Activated naive CD8-positive, alpha-beta T cell treated with anti-CD3 and anti-CD28 coated beads, Interleukin-2, amount 50 U/mL, for 24 hours (primary cell): ENCODE measurements around the gene RSBN1L.
A peak's percentile ranks its signal among the peaks of the same experiment; 100 is the strongest.

Experiments
- ATAC-seq: fragments of 150-1000 bp; cut with Tn5 transposase; one replicate; pipeline ENCODE4 v1.10.0; 2021
- DNase-seq: peaks from one replicate; pipeline ENCODE4 v3.0.0; 2021
- H3K27ac Mint-ChIP-seq: one replicate; pipeline ENCODE4 v1.8.0; 2021; ENCODE audit warnings: mild to moderate bottlenecking, mixed read lengths
- H3K27me3 Mint-ChIP-seq: one replicate; pipeline ENCODE4 v1.8.0; 2021; ENCODE audit warnings: mixed read lengths
- H3K36me3 Mint-ChIP-seq: one replicate; pipeline ENCODE4 v1.8.0; 2021; ENCODE audit warnings: low read depth, mixed read lengths
- H3K4me1 Mint-ChIP-seq: one replicate; pipeline ENCODE4 v1.8.0; 2021; ENCODE audit warnings: mixed read lengths
- H3K4me3 Mint-ChIP-seq: one replicate; pipeline ENCODE4 v1.8.0; 2021; ENCODE audit warnings: mild to moderate bottlenecking, moderate library complexity, mixed read lengths
- H3K9me3 Mint-ChIP-seq: one replicate; pipeline ENCODE4 v1.8.0; 2021; ENCODE audit warnings: mixed read lengths

The RSBN1L gene

GRCh38 chr7:77667459-77668086 is 28.7 kb upstream of the RSBN1L start:
- ATAC-seq (no peak), DNase-seq (no peak)
- Mint-ChIP-seq H3K27me3 (no peaks in the 10 kb centered on the region), H3K27ac (no peak overlapping the region), H3K36me3 (no peaks in the 10 kb centered on the region), H3K4me3 (no peak overlapping the region), H3K9me3 (no peaks in the 10 kb centered on the region), H3K4me1 (no peaks in the 10 kb centered on the region)

DNA sequence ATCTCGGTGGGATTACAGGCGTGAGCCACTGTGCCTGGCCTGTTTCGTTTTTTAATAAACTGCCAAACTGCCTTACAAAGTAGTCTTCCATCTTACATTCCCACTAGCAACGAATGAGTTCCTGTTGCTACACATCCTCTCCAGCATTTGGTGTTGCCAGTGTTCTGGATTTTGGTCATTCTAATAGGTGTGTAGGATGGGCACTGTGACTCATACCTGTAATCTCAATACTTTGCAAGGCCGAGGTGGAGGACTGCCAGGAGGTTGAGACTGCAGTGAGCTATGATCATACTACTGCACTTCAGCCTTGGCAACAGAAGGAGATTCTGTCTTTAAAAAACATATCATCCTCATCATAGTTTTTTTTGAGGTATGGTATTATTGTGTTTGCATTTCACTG is 21.4 kb upstream of the RSBN1L start:
- Mint-ChIP-seq H3K4me1 (peaks cover 4% of the 10 kb centered on the region), H3K9me3 (no peaks in the 10 kb centered on the region), H3K27me3 (no peaks in the 10 kb centered on the region), H3K27ac (no peak overlapping the region), H3K4me3 (no peak overlapping the region), H3K36me3 (peaks cover 3% of the 10 kb centered on the region)
- ATAC-seq (peak; percentile 40), DNase-seq (no peak)

DNA sequence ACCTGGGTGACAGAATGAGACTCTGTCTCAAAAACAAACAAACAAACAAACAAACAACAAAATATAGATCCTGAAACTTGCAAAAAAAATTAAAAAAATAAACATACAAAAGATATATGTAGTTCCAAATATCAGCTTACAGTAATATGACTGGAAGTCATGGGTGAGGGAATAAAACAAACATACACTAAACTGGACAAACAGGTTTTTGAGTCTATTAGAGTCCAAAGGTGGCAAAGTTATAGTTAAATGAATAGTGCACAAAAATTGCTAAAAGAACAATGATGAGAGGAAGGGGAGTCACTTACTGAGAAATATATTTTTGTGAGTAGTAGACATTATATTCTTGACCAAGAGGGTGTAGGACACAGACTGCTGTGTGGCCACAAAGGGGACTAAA is 16.7 kb upstream of the RSBN1L start:
- Mint-ChIP-seq H3K9me3 (no peaks in the 10 kb centered on the region), H3K4me3 (no peak overlapping the region), H3K27ac (no peak overlapping the region), H3K4me1 (peaks cover 4% of the 10 kb centered on the region), H3K36me3 (peaks cover 18% of the 10 kb centered on the region), H3K27me3 (no peaks in the 10 kb centered on the region)
- DNase-seq (no peak), ATAC-seq (no peak)

DNA sequence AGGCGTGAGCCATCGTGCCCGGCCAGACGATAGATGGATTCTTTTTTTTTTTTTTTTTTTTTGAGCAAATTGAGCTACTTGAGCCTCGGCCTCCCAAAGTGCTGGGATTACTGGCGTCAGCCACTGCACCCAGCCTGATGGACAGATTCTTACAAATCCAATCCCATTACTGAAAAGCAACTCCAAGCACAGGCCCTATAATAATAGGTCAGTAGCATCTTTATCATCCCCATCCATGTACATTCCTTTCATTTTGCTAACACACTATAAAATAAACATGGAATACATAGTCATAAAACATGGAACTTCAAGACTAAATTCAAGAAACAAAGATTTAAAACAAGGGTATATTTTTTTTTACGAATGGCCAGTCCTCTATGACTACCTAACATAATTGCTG is 16.0 kb upstream of the RSBN1L start:
- DNase-seq (no peak), ATAC-seq (no peak)
- Mint-ChIP-seq H3K4me3 (no peak overlapping the region), H3K9me3 (no peaks in the 10 kb centered on the region), H3K4me1 (no peaks in the 10 kb centered on the region), H3K27me3 (no peaks in the 10 kb centered on the region), H3K27ac (no peak overlapping the region), H3K36me3 (peaks cover 20% of the 10 kb centered on the region)

DNA sequence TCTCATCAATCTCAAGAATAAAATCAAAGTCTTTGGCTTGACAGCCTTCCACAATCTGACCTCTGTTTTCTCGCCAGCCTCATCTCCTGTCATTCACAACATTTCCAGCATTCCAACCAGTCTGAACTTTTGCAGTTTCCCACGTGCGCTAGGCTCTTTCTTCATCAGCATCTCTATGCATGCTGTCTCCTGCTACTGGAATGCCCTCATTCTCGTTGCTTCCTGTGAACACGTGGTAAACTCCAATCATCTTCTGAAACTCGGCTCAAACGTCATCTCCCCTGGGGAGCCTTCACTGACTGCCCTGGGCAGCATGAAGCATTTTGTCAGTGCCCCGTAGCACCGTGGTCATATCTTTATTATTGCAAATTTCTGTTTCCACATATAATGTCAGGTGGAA is 12.2 kb upstream of the RSBN1L start:
- H3K4me3 Mint-ChIP-seq: no peak overlapping the region
- no peaks in the 10 kb centered on the region for H3K9me3 Mint-ChIP-seq

GRCh38 chr7:77685233-77685632 is 11.0 kb upstream of the RSBN1L start:
- no peak for DNase-seq
- Mint-ChIP-seq H3K36me3 (peaks cover 27% of the 10 kb centered on the region), H3K27ac (no peak overlapping the region), H3K4me1 (peaks cover 18% of the 10 kb centered on the region), H3K4me3 (no peak overlapping the region), H3K9me3 (no peaks in the 10 kb centered on the region), H3K27me3 (no peaks in the 10 kb centered on the region)
- no peak for ATAC-seq

More for the DNA sequence above, 12.2 kb upstream of the RSBN1L start:
- no peak for DNase-seq
- no peaks in the 10 kb centered on the region for H3K27me3 Mint-ChIP-seq
- H3K4me1 Mint-ChIP-seq: peaks cover 18% of the 10 kb centered on the region
- ATAC-seq: no peak
- no peak overlapping the region for H3K27ac Mint-ChIP-seq
- H3K36me3 Mint-ChIP-seq: peaks cover 30% of the 10 kb centered on the region

DNA sequence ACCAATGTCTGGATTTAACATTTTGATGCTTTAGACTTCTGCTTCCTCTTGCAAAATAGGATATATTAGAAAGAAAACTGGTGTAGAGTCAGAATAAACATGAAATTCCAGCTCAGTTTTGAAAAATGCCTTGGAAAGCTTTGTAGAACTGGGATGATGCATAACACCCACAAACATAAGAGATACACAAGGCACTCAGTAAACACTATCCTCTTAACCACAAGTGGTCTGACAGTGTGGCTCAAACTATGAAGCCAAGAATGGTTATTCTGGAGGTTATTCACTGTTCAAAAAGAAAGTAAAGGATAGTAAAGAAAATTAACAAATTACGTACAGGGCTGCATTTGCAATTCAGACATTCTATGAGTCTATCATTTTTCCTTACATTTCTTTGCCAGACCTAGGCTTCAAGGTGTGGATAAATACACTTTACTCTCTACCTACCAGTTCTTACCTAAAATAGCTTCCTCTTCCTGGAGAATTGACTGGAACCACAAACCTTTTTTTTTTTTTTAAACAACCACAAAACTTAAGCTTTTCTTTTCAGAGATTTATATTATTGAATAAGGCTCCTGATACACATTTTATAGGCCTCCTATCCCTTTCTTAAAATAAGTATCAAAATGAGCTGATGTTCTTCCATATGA is 9.0 kb upstream of the RSBN1L start:
- H3K27me3 Mint-ChIP-seq: no peaks in the 10 kb centered on the region
- H3K4me3 Mint-ChIP-seq: no peak overlapping the region
- H3K36me3 Mint-ChIP-seq: peaks cover 24% of the 10 kb centered on the region
- no peak for DNase-seq
- no peaks in the 10 kb centered on the region for H3K9me3 Mint-ChIP-seq
- peaks cover 21% of the 10 kb centered on the region for H3K4me1 Mint-ChIP-seq
- no peak for ATAC-seq
- no peak overlapping the region for H3K27ac Mint-ChIP-seq

DNA sequence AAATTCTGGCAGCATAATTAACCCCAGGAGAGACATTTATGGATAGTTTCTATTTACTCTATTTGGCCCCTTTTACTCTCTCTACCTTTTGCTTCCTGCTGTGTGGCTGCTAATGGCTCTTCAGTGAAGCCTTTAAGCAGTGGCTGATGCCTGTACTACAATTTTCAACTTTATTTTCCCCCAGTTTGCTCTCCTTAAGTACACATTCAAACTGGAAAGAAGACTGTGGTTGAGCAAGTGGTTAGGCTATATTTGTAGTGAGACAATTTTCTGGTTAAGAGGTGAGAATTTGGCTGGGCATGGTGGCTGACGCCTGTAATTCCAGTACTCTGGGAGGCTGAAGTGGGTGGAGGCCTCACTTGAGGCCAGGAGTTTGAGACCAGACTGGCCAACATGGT is 8.5 kb upstream of the RSBN1L start:
- Mint-ChIP-seq H3K27ac (peak overlapping the region; percentile 12), H3K36me3 (peaks cover 23% of the 10 kb centered on the region), H3K4me3 (no peak overlapping the region), H3K27me3 (no peaks in the 10 kb centered on the region), H3K9me3 (no peaks in the 10 kb centered on the region), H3K4me1 (peaks cover 21% of the 10 kb centered on the region)
- peak; percentile 87 for ATAC-seq
- peak; percentile 13 for DNase-seq

GRCh38 chr7:77690289-77690688 is 6.0 kb upstream of the RSBN1L start:
- no peak for ATAC-seq
- peaks cover 12% of the 10 kb centered on the region for H3K36me3 Mint-ChIP-seq
- H3K27ac Mint-ChIP-seq: no peak overlapping the region
- no peaks in the 10 kb centered on the region for H3K9me3 Mint-ChIP-seq
- H3K4me3 Mint-ChIP-seq: no peak overlapping the region
- DNase-seq: no peak
- H3K4me1 Mint-ChIP-seq: peaks cover 31% of the 10 kb centered on the region
- H3K27me3 Mint-ChIP-seq: no peaks in the 10 kb centered on the region

DNA sequence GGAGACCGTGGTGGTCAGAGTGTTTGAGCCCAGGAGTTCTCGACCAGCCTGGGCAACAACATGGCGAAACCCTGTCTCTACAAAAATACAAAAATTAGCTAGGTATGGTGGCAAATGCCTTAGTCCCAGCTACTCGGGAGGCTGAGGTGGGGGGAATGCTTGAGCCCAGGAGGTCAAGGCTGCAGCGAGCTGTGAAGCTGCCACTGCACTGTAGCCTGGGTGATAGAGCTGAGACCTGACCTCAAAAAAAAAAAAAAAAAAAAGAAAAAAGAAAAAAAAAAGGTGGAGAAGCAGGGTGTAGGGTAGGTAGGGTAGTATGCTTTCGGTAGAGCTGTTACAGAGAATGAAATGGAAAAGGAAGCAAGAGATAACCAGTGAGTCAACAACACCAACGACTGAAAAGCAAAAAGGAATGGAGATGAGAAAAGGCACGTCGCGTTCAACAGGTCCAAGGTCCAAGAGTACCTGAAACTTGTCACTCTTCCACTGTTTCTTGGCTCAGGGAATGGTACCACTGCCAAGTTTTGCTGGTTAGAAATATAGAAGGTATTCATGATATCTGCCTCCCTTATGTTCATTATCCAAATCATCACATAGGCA is 4.3 kb upstream of the RSBN1L start:
- ATAC-seq: no peak
- Mint-ChIP-seq H3K27ac (no peak overlapping the region), H3K9me3 (no peaks in the 10 kb centered on the region), H3K4me1 (peaks cover 31% of the 10 kb centered on the region), H3K4me3 (no peak overlapping the region), H3K27me3 (no peaks in the 10 kb centered on the region), H3K36me3 (peaks cover 9% of the 10 kb centered on the region)
- DNase-seq: no peak

- H3K27ac Mint-ChIP-seq: no peak overlapping the region
- ATAC-seq (no peak), DNase-seq (no peak)
- no peaks in the 10 kb centered on the region for H3K27me3 Mint-ChIP-seq
- H3K36me3 Mint-ChIP-seq: peaks cover 5% of the 10 kb centered on the region
- no peaks in the 10 kb centered on the region for H3K9me3 Mint-ChIP-seq
- peaks cover 26% of the 10 kb centered on the region for H3K4me1 Mint-ChIP-seq
- peak overlapping the region; percentile 58 for H3K4me3 Mint-ChIP-seq
Measured at GRCh38 chr7:77693830-77694583, 2.3 kb upstream of the RSBN1L start.

- H3K9me3 Mint-ChIP-seq: no peaks in the 10 kb centered on the region
- peak; percentile 67 for DNase-seq
- H3K36me3 Mint-ChIP-seq: peaks cover 13% of the 10 kb centered on the region
- H3K27ac Mint-ChIP-seq: peak overlapping the region; percentile 93
- H3K4me3 Mint-ChIP-seq: peak overlapping the region; percentile 98
- H3K4me1 Mint-ChIP-seq: peaks cover 48% of the 10 kb centered on the region
- no peaks in the 10 kb centered on the region for H3K27me3 Mint-ChIP-seq
- peak; percentile 42 for ATAC-seq
Measured at GRCh38 chr7:77696643-77697534, 630 bp downstream of the RSBN1L start.

DNA sequence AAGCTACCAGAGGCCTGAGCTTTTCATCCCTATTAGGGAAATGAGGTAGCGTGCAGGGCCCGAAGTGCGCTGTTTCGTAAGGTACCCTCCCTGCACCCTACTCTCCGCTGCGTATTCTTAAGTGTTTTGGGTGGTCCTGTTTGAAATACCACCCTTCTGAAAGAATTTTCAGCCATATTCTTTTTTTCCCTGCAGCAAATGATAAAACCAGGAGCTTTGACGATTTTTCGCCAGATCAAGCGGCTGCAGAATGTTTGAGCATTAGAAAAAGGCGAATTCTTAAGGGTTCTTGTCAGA is 1.2 kb downstream of the RSBN1L start:
- H3K4me1 Mint-ChIP-seq: peaks cover 54% of the 10 kb centered on the region
- no peaks in the 10 kb centered on the region for H3K27me3 Mint-ChIP-seq
- ATAC-seq (no peak), DNase-seq (no peak)
- H3K27ac Mint-ChIP-seq: peak overlapping the region; percentile 93
- no peaks in the 10 kb centered on the region for H3K9me3 Mint-ChIP-seq
- peak overlapping the region; percentile 98 for H3K4me3 Mint-ChIP-seq
- peaks cover 15% of the 10 kb centered on the region for H3K36me3 Mint-ChIP-seq

GRCh38 chr7:77698042-77698625 is 1.9 kb downstream of the RSBN1L start:
- ATAC-seq: no peak
- H3K9me3 Mint-ChIP-seq: no peaks in the 10 kb centered on the region
- H3K36me3 Mint-ChIP-seq: peaks cover 14% of the 10 kb centered on the region
- no peaks in the 10 kb centered on the region for H3K27me3 Mint-ChIP-seq
- H3K4me3 Mint-ChIP-seq: peak overlapping the region; percentile 98
- H3K4me1 Mint-ChIP-seq: peaks cover 61% of the 10 kb centered on the region
- H3K27ac Mint-ChIP-seq: peak overlapping the region; percentile 61
- DNase-seq: no peak
